Cardiac atrium fibroblast (primary cell): ENCODE results near the gene FCER2. TPM values are rescaled to one million over a fixed set of nuclear protein-coding genes. Genes with fewer than 3 reads are reported as not detected.

Source experiments
- total RNA-seq: library from RNA; depleted of rRNA; stranded (reverse); fragments of >200 nt; gene quantifications from 2 replicates; pipeline ENCODE4 v1.2.3, GENCODE V29; 2015

Gene FCER2, protein sequence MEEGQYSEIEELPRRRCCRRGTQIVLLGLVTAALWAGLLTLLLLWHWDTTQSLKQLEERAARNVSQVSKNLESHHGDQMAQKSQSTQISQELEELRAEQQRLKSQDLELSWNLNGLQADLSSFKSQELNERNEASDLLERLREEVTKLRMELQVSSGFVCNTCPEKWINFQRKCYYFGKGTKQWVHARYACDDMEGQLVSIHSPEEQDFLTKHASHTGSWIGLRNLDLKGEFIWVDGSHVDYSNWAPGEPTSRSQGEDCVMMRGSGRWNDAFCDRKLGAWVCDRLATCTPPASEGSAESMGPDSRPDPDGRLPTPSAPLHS
- total RNA-seq = not detected in 2 replicates

DNA sequence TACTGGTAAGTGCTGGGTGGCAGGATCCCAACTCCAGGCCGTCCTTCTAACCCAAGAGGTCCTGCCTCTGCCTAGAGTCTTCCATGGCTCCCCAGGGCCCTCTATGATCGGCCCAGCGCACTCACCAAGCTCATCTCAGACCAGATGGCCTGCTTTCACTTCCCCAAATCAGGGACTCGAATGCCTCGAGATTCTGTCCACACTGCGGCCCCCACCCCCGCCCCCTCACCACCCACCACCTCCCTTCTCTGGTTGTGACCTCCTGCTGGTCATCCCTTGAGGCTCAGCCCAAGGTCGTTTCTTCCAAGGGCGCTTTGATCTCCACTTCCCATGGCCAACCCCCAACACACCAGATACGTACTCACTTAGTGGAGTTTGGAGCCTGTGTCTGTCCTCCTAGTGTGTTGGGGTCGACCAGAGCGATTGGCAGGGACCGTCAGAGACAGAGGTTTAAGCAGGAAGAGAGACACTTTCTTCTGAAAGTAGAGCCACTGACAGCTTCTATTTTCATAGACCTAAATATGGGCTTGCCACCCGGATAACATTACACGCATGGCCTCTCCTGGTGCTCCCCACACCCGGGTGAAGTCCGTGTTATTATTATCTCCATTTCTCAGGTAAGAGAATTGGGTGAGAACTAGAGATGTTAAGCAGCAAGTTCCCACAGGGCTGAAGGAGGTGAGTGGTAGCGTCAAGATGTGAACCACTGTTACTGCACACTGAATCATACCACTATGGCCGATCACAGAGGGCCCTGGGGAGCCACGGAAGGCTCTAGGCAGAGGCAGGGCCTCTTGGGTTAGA is at the start of gene FCER2:
TSS of gene FCER2 (minus strand) at position 478 of the 804 bp plus-strand sequence. CDS start 2,371 bp downstream, outside the sequence.

DNA sequence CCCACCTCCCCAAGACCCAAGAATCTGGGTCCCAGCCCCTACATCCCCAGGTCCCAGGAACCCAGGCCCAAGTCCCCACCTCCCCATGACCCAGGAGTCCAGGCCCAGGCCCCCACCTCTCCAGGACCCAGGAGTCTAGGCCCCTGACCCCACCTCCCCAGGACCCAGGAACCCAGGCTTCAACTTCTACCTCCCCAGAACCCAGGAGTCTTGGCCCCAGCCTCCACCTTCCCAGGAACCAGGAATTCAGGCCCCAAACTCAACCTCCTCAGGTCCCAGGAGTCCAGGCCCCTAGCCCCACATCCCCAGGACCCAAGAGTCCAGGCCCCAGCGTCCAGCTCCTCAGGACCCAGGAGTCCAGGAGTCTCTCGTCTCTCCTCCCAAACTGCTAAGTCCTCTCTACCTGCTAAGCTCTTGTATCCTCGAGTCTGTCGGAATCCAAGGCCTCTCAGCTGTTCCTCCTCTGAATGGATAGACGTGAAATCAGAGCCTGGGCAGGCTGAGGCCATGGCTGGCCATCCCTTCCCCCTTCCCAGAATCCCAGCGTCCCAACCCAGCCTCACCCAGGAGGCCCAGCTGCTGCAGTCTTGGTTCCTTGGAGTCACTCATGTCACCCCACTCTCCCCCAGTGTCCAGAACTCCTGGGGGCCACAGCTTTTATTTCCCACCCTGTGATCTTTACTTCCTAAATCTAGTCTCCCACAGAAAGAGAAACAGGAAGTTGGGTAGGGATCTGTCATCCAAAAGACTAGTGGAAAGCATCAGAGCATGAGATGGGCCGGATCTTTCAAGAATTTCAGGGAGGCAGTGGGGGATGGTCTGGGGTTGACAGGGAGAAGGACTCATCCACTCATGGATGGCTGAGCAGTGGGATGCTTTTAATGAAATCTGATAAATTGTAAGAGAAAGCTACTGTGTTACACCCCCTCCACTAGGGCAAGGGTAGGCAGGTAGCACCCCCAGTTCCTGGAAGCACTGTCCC is 45.3 kb upstream of the FCER2 start, which contains the start of gene CD209:
TSS of gene CD209 (minus strand) at position 632 of the 982 bp plus-strand sequence. CDS start at position 609, 23 bp downstream.

DNA sequence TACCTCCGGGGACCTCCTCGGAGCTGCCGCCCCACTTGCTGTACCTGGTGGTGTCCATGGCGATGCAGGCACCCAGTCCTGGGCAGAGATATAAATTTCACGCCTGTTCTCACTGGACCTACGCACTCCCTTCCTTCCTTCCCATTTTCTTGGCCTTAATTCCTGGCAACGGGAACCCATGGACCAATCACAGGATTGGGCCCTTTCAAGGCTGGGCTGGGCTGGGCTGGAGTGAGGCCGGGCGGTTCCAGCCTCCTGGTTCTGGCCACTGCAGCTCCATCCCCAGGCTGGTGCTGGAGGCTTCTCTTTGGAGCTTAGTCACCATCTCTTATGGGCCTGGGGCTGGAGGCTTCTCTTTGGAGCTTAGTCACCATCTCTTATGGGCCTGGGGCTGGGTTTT is 30.1 kb upstream of the FCER2 start, which contains the start of gene CLEC4G:
TSS of gene CLEC4G (minus strand) at position 66 of the 400 bp plus-strand sequence. CDS start at position 58, 8 bp downstream.

GRCh38 chr19:7680606-7681339 is 21.2 kb downstream of the FCER2 start, which contains the start of gene TRAPPC5:
TRAPPC5 (plus strand) TSS chr19:7680833; CDS start chr19:7682254, 1,421 bp downstream.

DNA sequence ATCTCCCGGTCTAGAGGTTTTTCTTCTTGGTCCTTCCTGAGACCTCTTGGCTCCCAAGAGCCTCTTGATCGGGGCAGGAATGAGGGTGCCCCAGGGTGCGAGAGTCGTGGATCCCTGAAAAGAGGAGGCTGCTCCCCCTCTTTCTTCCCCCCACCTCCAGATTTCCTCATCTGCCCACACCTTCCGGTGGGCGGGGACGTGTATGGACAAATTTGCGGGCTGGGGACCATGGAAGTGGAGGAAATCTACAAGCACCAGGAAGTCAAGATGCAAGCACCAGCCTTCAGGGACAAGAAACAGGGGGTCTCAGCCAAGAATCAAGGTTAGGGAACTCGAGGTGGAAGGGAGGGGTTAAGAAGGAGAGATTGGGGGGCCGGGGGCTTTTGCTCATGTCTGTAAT is 25.1 kb downstream of the FCER2 start, which contains the start of gene MCEMP1:
TSS of gene MCEMP1 (plus strand) at position 237 of the 400 bp plus-strand sequence. CDS start at position 268, 31 bp downstream.

GRCh38 chr19:7668842-7669241 is 33.1 kb downstream of the FCER2 start, which contains the start of gene RETN:
RETN (plus strand) TSS chr19:7669049; CDS start chr19:7669327, 278 bp downstream.

Other genes starting within 250 kb of the FCER2 start
- 3.7 and 5.8 TPM in 2 replicates for gene PEX11G, start 213.1 kb downstream of the FCER2 start, total RNA-seq
- gene ZNF358, start 186.0 kb downstream of the FCER2 start, total RNA-seq = 43.9 and 50.9 TPM in 2 replicates
- 8.3 and 14.9 TPM in 2 replicates for gene MCOLN1, start 179.5 kb downstream of the FCER2 start, total RNA-seq
- 63.4 and 71.9 TPM in 2 replicates for gene PNPLA6, start 166.4 kb downstream of the FCER2 start, total RNA-seq
- gene CAMSAP3, start 106.3 kb downstream of the FCER2 start, total RNA-seq = under 0.01 TPM in 1 of 2 replicates, not detected in the other
- 24.3 and 33.9 TPM in 2 replicates for gene XAB2, start 72.6 kb downstream of the FCER2 start, total RNA-seq
- 5.6 and 19.8 TPM in 2 replicates for gene PET100, start 72.3 kb downstream of the FCER2 start, total RNA-seq
- not detected in 2 replicates for gene PCP2, start 68.4 kb downstream of the FCER2 start, total RNA-seq
- 27.7 and 33.0 TPM in 2 replicates for gene STXBP2, start 65.0 kb downstream of the FCER2 start, total RNA-seq
- gene RETN, start 33.1 kb downstream of the FCER2 start, total RNA-seq = not detected in 2 replicates
- not detected in 2 replicates for gene MCEMP1, start 25.0 kb downstream of the FCER2 start, total RNA-seq
- gene TRAPPC5, start 21.3 kb downstream of the FCER2 start, total RNA-seq = 68.4 and 130 TPM in 2 replicates
- not detected in 2 replicates for gene CLEC4G, start 30.0 kb upstream of the FCER2 start, total RNA-seq
- gene CD209, start 45.4 kb upstream of the FCER2 start, total RNA-seq = not detected in 2 replicates
- not detected in 2 replicates for gene CLEC4M, start 61.1 kb upstream of the FCER2 start, total RNA-seq
- 18.1 and 18.2 TPM in 2 replicates for gene EVI5L, start 128.1 kb upstream of the FCER2 start, total RNA-seq
- gene PRR36, start 172.3 kb upstream of the FCER2 start, total RNA-seq = not detected in 2 replicates
- 5.6 and 5.7 TPM in 2 replicates for gene LRRC8E, start 186.4 kb upstream of the FCER2 start, total RNA-seq
- 8.5 and 10.0 TPM in 2 replicates for gene MAP2K7, start 201.7 kb upstream of the FCER2 start, total RNA-seq
- gene TGFBR3L, start 212.7 kb upstream of the FCER2 start, total RNA-seq = 0.16 TPM in 1 of 2 replicates, not detected in the other
- 31.8 and 34.7 TPM in 2 replicates for gene SNAPC2, start 218.2 kb upstream of the FCER2 start, total RNA-seq
- gene CTXN1, start 224.0 kb upstream of the FCER2 start, total RNA-seq = 0.18 and 1.8 TPM in 2 replicates
- 41.0 and 45.7 TPM in 2 replicates for gene TIMM44, start 241.5 kb upstream of the FCER2 start, total RNA-seq